HG02678 (cell line): ENCODE results near the gene FN3KRP.

Experiments used
- ATAC-seq: cut with Tn5 transposase; IDR thresholded peaks from one replicate; pipeline ENCODE4 v1.9.1; 2021; ENCODE audit warnings: mild to moderate bottlenecking, moderate library complexity; ENCODE audit not compliant: unreplicated experiment

The FN3KRP gene

DNA sequence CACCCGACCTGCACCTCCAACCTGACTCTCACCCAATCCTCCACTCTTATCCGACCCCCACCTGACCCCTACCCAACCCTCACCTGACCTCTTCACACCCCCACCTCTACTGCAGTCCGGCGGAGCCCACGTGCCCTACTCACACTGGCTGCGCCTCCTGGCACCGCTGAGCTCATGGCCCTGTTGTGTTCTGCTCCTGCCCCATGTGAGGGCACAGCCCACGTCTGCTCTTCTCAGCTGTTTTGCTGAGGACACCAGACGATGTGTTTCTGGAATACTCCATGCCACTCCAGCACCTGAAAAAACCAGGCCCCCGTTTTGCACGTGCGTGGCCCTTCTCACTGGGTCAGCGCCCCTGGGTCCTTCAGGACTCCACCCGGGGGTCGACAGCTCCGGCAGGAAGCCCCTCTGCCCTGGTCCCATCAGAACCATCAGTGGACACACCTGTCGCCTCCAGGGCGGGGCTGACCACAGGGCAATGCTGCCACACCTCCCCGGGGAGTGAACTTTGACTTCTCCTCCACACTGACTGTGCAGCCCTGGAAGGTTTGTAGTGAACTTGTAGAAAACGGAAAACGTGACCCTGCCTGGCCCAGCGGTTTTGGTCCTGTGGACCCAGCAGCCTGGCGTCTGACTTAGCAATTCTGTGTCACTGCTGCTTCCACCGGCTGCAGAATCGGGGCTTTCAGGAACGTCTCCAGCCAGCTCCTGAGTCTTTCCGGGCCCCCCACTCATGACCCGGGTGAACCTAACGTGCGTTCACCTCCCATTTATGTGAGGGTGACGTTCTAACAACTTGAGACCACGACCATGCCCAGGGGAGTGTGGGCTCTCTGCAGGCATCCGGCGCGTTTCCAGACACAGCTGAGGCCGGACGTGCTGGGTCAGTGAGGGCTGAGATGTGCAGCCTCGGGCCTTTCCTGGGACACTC is 12.3 kb upstream of the FN3KRP start:
- ATAC-seq = no peak

GRCh38 chr17:82704886-82705285 is 11.6 kb upstream of the FN3KRP start:
- ATAC-seq = no peak

DNA sequence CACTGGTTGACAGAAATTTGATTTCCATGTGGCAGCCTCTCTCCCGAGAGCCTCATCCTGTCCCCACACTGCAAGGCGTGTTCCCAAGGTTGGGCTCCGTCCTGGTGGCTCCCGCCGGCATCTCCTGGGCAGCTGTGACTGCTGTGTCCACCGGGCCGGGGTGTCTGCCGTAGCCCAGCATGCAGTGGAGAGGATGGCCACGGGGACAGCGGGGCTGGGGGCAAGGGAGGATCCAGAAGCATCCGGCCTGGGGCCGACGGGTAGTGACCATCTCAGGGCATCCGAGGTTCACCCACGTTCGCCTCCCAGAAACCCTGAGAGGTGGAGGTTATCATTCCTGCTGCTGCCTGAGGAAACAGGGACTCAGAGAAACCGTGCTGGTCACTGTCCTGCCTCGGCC is 10.8 kb upstream of the FN3KRP start:
- ATAC-seq = no peak

DNA sequence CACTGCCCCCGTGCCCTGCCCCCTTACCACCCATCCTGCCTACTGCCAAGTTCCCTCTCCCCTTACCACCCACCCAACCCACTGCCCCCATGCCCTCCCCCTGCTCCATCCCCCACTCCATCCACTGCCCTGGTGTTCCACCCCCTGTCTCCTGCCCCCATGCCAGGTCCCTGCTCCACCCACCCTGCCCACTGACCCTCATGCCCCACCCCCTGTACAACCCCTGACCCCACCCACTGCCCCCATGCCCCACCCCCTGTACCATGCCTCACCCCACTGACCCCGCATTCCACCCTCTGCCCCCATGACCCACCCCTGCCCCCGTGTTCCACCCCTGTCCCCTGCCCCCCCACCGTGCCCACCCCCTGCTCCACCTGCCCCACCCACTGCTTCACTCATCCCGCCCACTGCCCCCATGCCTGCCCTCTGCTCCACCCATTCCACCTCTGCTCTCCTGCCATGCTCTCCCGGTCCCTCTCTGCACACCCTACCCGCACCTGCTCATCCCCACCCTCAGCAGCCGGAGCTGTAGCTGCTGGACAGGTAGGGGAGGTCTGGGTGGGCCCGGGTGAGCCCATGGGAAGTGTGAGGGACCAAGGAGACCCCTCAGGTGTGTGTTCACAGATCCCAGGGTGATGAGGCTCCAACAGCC is 7.4 kb upstream of the FN3KRP start:
- ATAC-seq = no peak

- ATAC-seq = no peak
Measured at GRCh38 chr17:82709676-82710498, 6.6 kb upstream of the FN3KRP start.

GRCh38 chr17:82710499-82711232 is 5.8 kb upstream of the FN3KRP start:
- no peak for ATAC-seq

DNA sequence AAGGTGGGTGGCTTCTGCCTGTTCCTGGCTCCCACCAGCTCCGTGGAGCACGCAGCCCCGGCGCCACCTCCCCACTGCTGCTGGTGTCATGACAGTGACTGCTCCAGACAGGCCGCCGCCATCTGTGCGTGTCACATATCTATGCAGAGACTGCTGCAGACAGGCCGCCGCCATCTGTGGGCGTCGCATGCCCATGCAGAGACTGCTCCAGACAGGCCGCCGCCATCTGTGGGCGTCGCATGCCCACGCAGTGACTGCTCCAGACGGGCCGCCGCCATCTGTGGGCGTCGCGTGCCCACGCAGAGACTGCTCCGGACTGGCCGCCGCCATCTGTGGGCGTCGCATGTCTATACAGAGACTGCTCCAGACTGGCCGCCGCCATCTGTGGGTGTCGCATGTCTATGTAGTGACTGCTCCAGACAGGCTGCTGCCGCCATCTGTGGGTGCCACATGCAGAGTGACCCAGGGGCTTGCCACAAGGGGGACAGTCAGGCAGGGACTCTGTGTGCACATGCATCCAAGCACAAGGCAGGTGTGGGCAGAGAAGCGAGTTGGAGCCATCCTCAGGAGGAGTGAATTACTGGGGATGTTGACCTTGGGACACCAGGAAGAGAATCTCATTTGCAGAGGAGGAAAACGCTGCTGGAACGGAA is 3.3 kb upstream of the FN3KRP start:
- no peak for ATAC-seq

DNA sequence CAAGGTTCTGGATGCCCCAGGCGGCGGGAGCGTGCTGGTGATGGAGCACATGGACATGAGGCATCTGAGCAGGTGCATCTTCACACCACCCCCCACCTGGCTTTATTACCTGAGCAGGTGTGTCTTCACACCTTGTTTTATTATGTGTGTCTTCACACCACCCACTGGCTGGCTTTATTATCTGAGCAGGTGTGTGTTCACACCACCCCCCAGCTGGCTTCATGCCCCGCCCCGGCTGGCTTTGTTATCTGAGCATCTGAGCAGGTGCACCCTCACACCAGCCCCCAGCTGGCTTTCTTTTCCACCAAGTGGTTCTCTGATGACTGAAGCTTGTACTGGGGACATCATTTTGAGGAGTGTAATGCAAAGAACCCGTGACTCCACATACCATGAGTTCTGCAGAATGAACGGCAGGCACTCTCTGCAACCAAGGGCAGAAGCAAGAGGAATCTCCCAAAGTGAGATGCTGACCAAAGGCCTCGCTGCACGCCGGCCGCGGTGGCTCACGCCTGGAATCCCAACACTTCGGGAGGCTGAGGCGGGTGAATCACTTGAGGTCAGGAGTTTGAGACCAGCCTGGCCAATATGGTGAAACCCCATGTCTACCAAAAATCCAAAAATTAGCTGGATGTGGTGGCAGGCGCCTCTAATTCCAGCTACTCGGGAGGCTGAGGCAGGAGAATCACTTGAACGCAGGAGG is 2.6 kb downstream of the FN3KRP start:
- ATAC-seq = no peak

GRCh38 chr17:82720204-82720603 is 3.7 kb downstream of the FN3KRP start:
- ATAC-seq = no peak

DNA sequence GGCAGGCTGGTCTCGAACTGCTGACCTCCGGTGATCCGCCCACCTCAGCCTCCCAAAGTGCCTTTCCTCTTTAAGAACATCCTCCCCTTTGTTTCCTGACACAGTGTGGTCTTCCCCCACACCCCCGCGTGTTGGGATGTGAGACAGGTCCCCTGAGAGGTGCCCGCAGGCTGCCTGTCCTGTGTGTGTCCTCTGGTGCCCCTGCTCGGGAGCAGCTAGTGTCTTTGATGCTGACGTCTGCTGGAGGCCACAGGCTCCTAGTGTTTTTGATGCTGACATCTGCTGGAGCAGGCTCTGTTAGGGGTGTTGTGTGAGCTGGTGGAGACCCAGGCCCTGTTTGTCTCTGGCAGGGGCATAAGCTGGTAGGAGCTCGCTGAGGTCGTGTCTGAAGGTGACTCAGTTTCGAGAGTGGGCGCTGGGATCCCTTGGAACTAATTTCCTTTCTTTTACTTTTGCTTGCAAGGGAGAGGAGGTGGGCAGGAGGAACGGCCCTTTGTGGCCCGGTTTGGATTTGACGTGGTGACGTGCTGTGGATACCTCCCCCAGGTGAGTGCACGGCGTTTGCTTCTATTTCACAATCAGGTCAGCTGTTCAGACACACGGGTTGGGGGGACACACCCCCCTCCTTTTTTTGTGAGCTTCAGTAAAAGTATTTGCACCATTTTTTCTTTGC is 6.0 kb downstream of the FN3KRP start:
- ATAC-seq = no peak

DNA sequence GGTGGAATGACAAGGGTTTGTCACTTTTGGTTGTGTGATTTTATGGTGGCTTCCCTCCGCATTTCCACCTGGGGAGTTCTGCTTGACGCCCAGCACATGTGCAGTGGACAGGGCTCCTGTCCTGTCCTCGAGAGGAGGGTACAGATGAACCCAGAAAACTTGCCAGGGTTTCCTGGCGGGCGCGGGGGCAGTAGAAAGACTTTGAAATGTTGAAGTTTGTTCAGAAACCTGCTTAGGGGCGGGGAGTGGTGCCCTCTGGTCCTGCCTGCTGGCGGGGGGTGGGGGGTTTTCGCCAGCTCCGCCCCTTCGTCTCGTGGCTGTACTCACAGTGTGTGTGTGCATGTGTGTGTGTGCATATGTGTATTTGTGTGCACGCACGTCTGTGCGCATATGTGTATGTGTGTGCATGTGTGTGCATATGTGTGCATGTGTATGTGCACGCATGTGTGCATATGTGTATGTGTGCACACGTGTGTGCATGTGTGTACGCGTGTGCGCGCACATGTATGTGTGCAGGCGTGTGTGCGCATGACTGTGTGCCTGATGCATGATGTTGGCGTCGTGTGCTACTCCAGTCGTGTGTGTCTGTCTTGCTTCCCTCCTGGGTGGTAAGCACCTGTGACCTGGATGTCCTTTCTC is 6.8 kb downstream of the FN3KRP start:
- ATAC-seq = no peak

- ATAC-seq = no peak
Measured at GRCh38 chr17:82726427-82726826, 9.9 kb downstream of the FN3KRP start.

DNA sequence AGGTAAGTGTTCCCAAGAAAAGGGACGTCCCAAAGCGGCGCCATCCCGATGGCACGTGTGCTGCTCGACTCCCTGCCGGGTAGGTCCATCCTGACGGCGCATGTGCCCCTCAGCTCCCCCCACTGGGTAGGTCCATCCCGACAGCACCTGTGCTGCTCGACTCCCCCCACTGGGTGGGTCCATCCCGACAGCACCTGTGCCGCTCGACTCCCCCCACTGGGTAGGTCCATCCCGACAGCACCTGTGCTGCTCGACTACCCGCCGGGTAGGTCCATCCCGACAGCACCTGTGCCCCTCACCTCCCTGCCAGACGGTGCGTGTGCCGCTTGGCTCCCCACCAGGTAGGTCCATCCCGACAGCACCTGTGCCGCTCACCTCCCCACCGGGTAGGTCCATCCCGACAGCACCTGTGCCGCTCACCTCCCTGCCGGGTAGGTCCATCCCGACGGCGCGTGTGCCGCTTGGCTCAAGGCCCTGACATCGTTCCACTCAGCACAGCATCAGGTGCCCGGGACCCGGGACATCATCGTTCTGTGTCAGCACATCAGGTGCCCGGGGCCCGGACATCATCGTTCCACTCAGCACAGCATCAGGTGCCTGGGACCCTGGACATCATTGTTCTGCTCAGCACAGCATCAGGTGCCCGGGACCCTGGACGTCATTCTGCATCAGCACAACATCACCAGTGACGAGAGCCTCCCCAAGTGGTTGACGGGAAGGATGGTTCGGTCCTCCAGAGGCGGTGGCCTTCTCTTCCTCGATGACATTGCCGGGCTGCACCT is 13.2 kb downstream of the FN3KRP start:
- ATAC-seq = no peak

DNA sequence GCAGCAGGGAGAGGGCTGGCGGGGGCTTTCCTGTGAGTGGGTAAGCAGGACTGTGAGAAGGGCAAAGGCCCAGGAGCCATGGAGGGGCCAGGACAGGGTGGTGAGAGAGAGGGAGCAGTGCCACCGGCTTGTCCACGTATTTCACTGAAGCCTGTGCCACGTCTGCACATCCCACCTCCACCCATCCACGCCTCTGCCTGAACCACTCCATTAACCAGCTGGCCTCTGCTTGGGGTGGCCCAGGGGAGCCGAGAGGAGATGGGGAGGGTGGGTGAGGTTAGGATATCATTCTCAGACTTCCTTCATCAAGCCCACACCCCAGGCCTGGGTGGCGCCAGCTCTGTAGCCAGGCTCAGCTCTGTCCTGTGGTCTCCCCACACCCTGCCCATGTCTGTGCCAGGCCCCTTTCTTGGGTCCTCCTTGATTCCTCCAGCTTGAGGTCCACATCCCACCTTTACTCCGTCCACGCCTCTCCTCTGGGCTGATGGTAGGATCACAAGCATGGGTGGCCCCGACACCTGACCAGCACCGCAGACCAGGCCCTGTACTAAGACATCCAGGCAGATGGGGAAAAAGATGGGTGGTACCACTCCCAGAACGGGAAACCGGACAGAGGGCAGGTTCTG is 15.7 kb downstream of the FN3KRP start:
- ATAC-seq = no peak

- no peak for ATAC-seq
Measured at GRCh38 chr17:82734987-82735866, 18.7 kb downstream of the FN3KRP start, which contains the start of gene FN3K. Gene FN3K, plus strand, starts transcription at chr17:82735615. Its CDS starts 22 bp downstream, at chr17:82735637.

DNA sequence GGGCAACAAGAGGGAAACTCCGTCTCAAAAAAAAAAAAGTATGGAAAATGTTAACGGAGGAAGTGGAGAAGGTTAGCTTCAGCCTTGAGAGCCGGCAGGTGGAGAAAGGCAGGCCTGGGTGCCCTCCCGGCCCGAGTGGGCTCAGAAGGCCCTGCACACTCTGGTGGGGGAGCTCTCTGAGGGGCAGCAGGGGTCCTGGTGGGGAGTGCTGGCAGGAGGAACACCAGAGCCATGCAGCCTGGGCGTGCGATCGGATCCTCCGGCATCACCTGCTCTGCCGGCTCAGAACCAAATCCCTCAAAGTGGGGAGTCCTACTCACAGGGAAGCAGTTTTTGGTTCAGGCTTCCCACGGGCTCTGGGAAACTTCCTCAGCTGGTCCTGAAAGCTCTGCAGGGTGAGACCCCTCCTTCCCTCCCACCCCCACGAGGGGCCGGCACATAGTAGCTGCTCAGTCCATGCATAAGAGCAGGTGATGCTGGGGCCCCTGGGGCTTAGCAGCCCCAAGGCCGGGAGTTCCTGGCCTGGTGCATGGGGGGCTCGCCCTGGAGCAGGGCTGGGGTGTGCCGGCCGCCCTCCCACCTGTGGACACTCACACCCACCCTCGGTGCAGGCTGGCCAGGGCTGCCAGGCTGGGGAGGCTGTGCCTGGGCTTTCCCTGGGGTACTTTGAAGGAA is 20.1 kb downstream of the FN3KRP start:
- no peak for ATAC-seq
